GM12878 (cell line): ENCODE results near the gene BCL11A. TPM values are rescaled to one million over a fixed set of nuclear protein-coding genes. Genes with fewer than 3 reads are reported as not detected.

Source experiments
- CBX3 ChIP-seq: fragments of 200-600 bp; sonication (generic); IDR thresholded peaks from 2 replicates; pipeline ENCODE4 v1.6.1; 2016; ENCODE audit warnings: low read depth, borderline replicate concordance
- CHD2 ChIP-seq: IDR thresholded peaks from 2 replicates; pipeline ENCODE4 v1.6.1; 2011; ENCODE audit warnings: low read depth, low read length, improper control_type of control experiment, borderline replicate concordance
- GABPA ChIP-seq: IDR thresholded peaks from 2 replicates; pipeline ENCODE4 v1.6.1; 2014; ENCODE audit warnings: antibody characterized with exemption, low read depth, mild to moderate bottlenecking, inconsistent platforms
- PAX8 ChIP-seq: fragments of 450-650 bp; IDR thresholded peaks from 2 replicates; pipeline ENCODE4 v1.6.1; 2017; ENCODE audit warnings: mild to moderate bottlenecking, moderate library complexity
- RB1 ChIP-seq: fragments of 450-650 bp; formaldehyde crosslinking; IDR thresholded peaks from 2 replicates; pipeline ENCODE4 v1.6.1; 2017; ENCODE audit warnings: mild to moderate bottlenecking, borderline replicate concordance
- ZNF384 ChIP-seq: IDR thresholded peaks from 2 replicates; pipeline ENCODE4 v1.6.1; 2012; ENCODE audit warnings: low read depth, mild to moderate bottlenecking, low read length, improper control_type of control experiment, borderline replicate concordance
- polyA plus RNA-seq, 11 experiments: library from polyadenylated mRNA; depleted of rRNA in 4 of 11; unstranded in 6 of 11; stranded (reverse) in 5 of 11; fragments of >200 nt; fragmentation: Nextera tagmentation in 4 of 11; fragmentation: Illumina TruSeq in 1 of 11; extraction: Ambion mirVana in 4 of 11; extraction: Trizol in 1 of 11; gene quantifications; 1 replicate in 1 of 11; 2 replicates in 10 of 11; pipeline versions ENCODE4 v1.2.1 to v1.2.3, GENCODE V29; 2011 to 2016; ENCODE audit warnings: inconsistent platforms in 2 of 11, missing spikeins in 2 of 11, low read depth in 1 of 11
- total RNA-seq, 4 experiments: library from RNA; depleted of rRNA in 3 of 4; stranded (reverse); fragments of >200 nt in 3 of 4; fragmentation: Illumina TruSeq in 1 of 4; extraction: Trizol in 1 of 4; gene quantifications; 2 replicates each; pipeline versions ENCODE4 v1.2.1 to v1.2.3, GENCODE V29; 2013 to 2021
- TF ChIP-seq, protein P1 (sequence below): fragments of 150-350 bp; IDR thresholded peaks from 2 replicates; pipeline ENCODE4 v1.6.1; 2016; ENCODE audit warnings: low read depth, low read length
- TF ChIP-seq, protein P2 (sequence below): fragments of 450-650 bp; conservative IDR thresholded peaks from 2 replicates; pipeline ENCODE4 v1.6.1; 2017; ENCODE audit warnings: mild to moderate bottlenecking, moderate library complexity
- TF ChIP-seq, protein P3 (sequence below): fragments of 450-650 bp; IDR thresholded peaks from 2 replicates; pipeline ENCODE4 v1.6.1; 2018; ENCODE audit warnings: borderline replicate concordance, mild to moderate bottlenecking; ENCODE audit not compliant: partially characterized antibody
- TF ChIP-seq, protein P4 (sequence below): IDR thresholded peaks from 2 replicates; pipeline ENCODE4 v1.6.1; 2011; ENCODE audit warnings: low read depth, low read length, improper control_type of control experiment, borderline replicate concordance

BCL11A gene
- total and polyA plus RNA-seq, 10 of the 15 experiments (the other 5 are each of a cell fraction or from before 2014, with no cell fraction given), result 7.5 to 26.6 (median 11.1) TPM; not detected in 1

DNA sequence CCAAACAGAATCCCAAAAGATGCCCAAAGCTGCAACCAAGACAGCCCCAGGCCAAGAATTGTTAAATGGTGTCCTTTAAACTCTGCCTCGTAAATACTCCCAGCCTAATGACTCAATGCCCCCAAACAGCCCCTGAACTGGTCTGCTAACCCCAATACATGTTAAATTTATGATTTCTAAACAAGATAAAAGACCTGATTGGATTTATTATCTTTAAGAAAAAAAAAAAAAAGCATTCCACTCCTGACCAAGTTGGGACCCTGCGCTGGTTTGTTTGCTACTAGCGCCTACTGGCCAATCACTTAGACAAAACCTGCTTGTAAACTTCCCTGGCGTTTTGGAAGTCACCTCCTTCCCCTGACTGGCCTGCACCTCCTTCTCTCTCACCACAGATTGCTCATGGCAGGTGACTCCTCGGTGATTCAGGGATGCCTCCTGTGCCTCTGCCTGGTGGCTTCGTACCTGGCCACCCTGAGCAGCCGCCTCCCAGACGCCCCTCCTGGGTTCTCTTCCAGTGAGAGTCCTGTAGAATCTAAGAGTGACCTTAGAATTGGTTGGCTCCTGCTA is 121.3 kb downstream of the BCL11A start (continued):
- TF ChIP-seq, protein P1, sequence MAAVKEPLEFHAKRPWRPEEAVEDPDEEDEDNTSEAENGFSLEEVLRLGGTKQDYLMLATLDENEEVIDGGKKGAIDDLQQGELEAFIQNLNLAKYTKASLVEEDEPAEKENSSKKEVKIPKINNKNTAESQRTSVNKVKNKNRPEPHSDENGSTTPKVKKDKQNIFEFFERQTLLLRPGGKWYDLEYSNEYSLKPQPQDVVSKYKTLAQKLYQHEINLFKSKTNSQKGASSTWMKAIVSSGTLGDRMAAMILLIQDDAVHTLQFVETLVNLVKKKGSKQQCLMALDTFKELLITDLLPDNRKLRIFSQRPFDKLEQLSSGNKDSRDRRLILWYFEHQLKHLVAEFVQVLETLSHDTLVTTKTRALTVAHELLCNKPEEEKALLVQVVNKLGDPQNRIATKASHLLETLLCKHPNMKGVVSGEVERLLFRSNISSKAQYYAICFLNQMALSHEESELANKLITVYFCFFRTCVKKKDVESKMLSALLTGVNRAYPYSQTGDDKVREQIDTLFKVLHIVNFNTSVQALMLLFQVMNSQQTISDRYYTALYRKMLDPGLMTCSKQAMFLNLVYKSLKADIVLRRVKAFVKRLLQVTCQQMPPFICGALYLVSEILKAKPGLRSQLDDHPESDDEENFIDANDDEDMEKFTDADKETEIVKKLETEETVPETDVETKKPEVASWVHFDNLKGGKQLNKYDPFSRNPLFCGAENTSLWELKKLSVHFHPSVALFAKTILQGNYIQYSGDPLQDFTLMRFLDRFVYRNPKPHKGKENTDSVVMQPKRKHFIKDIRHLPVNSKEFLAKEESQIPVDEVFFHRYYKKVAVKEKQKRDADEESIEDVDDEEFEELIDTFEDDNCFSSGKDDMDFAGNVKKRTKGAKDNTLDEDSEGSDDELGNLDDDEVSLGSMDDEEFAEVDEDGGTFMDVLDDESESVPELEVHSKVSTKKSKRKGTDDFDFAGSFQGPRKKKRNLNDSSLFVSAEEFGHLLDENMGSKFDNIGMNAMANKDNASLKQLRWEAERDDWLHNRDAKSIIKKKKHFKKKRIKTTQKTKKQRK, result no peak
- TF ChIP-seq RB1 (no peak), CHD2 (no peak), ZNF384 (no peak), CBX3 (no peak), GABPA (no peak), PAX8 (no peak)
- TF ChIP-seq, protein P2, sequence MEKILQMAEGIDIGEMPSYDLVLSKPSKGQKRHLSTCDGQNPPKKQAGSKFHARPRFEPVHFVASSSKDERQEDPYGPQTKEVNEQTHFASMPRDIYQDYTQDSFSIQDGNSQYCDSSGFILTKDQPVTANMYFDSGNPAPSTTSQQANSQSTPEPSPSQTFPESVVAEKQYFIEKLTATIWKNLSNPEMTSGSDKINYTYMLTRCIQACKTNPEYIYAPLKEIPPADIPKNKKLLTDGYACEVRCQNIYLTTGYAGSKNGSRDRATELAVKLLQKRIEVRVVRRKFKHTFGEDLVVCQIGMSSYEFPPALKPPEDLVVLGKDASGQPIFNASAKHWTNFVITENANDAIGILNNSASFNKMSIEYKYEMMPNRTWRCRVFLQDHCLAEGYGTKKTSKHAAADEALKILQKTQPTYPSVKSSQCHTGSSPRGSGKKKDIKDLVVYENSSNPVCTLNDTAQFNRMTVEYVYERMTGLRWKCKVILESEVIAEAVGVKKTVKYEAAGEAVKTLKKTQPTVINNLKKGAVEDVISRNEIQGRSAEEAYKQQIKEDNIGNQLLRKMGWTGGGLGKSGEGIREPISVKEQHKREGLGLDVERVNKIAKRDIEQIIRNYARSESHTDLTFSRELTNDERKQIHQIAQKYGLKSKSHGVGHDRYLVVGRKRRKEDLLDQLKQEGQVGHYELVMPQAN, result no peak
- TF ChIP-seq, protein P3, sequence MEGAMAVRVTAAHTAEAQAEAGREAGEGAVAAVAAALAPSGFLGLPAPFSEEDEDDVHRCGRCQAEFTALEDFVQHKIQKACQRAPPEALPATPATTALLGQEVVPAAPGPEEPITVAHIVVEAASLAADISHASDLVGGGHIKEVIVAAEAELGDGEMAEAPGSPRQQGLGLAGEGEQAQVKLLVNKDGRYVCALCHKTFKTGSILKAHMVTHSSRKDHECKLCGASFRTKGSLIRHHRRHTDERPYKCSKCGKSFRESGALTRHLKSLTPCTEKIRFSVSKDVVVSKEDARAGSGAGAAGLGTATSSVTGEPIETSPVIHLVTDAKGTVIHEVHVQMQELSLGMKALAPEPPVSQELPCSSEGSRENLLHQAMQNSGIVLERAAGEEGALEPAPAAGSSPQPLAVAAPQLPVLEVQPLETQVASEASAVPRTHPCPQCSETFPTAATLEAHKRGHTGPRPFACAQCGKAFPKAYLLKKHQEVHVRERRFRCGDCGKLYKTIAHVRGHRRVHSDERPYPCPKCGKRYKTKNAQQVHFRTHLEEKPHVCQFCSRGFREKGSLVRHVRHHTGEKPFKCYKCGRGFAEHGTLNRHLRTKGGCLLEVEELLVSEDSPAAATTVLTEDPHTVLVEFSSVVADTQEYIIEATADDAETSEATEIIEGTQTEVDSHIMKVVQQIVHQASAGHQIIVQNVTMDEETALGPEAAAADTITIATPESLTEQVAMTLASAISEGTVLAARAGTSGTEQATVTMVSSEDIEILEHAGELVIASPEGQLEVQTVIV, result no peak
- TF ChIP-seq, protein P4, sequence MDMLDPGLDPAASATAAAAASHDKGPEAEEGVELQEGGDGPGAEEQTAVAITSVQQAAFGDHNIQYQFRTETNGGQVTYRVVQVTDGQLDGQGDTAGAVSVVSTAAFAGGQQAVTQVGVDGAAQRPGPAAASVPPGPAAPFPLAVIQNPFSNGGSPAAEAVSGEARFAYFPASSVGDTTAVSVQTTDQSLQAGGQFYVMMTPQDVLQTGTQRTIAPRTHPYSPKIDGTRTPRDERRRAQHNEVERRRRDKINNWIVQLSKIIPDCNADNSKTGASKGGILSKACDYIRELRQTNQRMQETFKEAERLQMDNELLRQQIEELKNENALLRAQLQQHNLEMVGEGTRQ, result no peak
